ENCODE measurements around the gene SCYGR2. TPM values are rescaled to one million over a fixed set of nuclear protein-coding genes. Genes with fewer than 3 reads are reported as not detected.

SCYGR2 gene
- total and polyA plus RNA-seq, 2 donors (not counting 3 experiments of a cell fraction or from before 2014, with no cell fraction given), result not detected

DNA sequence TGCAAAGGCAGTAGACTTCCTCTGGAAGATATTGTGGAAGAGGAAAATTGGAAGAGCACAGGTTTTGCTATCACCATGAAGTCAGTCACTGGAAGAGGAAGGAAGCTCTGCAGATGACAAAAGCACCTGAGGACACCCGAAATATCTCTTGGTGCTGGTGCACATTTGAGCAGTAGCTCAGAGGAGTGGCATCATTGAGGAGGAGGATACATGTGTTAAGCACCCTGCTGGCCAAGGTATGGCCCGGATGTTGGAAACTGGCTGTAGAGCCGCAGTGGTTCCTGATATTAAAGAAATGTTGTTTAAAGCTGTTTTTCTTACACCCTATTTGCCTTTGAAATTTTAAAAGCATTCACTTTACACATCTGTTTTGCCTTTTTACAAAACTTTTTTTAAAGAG, 32.7 kb upstream of the SCYGR2 start:
- no peak overlapping the region for H3K4me2 ChIP-seq (ENCODE audit: insufficient read depth, low read length)
- H3K36me3 ChIP-seq (ENCODE audit: control insufficient read depth in 2 of 2, extremely low read depth in 1 of 2, insufficient read depth in 2 of 2, low read length in 2 of 2), result no peaks in the 10 kb centered on the region
- H3K9me3 ChIP-seq (replicated peaks; ENCODE audit: control insufficient read depth, insufficient read depth, low read length), result no peaks in the 10 kb centered on the region
- H3K4me3 ChIP-seq (replicated peaks in 1 of 3; ENCODE audit: insufficient read depth in 1 of 3, low read depth in 1 of 3, low read length in 3 of 3), result no peak overlapping the region
- no peaks in the 10 kb centered on the region for H4K20me1 ChIP-seq (replicated peaks; ENCODE audit: control insufficient read depth, extremely low read depth, insufficient read depth, low read length)
- dilution Hi-C loops (cut with MboI; ENCODE audit: extremely low pct_ligation_motif_present, low sequenced_read_pairs), result no loop called here
- H3K27me3 ChIP-seq (ENCODE audit: control insufficient read depth in 2 of 2, insufficient read depth in 2 of 2, low read length in 2 of 2), result no peaks in the 10 kb centered on the region
- no peak overlapping the region for H3K9ac ChIP-seq (replicated peaks; ENCODE audit: extremely low read depth, insufficient read depth, low read length)
- CTCF ChIA-PET, result interaction anchor here (0.7 to 2.5 kb wide), 3 partner anchors 10 to 241 kb away, joined by 3 to 6 read pairs (median 5); partner anchors contain the start of gene MFF
- POLR2A ChIA-PET, result no interaction called here
- DNase-seq (ENCODE audit: low read depth, low spot score) (no peak), FAIRE-seq (no peak)
- H3K4me1 ChIP-seq (ENCODE audit: control insufficient read depth, extremely low read depth, insufficient read depth, low read length), result no peaks in the 10 kb centered on the region
- H3K79me2 ChIP-seq (ENCODE audit: control insufficient read depth, insufficient read depth, low read length), result no peaks in the 10 kb centered on the region
- BruUV-seq (replicated peaks), result no TSS peak
- intact Hi-C loops (cut with micrococcal nuclease), result loop anchor here (5.0 kb wide), 1 partner anchor 159 kb away; no protein-coding TSS in a partner anchor
- H3K27ac ChIP-seq (ENCODE audit: insufficient read depth, low read depth, low read length), result no peak overlapping the region
- H3K9me1 ChIP-seq (replicated peaks; ENCODE audit: control insufficient read depth, extremely low read depth, insufficient read depth, low read length), result no peaks in the 10 kb centered on the region
- H2AFZ ChIP-seq (ENCODE audit: low read depth, low read length), result no peak overlapping the region
- no peak for TF ChIP-seq GATA2 (IDR thresholded peaks at IDR 0.05; ENCODE audit: insufficient read depth, insufficient read length, low read depth, low read length)
- TF ChIP-seq, protein P1, sequence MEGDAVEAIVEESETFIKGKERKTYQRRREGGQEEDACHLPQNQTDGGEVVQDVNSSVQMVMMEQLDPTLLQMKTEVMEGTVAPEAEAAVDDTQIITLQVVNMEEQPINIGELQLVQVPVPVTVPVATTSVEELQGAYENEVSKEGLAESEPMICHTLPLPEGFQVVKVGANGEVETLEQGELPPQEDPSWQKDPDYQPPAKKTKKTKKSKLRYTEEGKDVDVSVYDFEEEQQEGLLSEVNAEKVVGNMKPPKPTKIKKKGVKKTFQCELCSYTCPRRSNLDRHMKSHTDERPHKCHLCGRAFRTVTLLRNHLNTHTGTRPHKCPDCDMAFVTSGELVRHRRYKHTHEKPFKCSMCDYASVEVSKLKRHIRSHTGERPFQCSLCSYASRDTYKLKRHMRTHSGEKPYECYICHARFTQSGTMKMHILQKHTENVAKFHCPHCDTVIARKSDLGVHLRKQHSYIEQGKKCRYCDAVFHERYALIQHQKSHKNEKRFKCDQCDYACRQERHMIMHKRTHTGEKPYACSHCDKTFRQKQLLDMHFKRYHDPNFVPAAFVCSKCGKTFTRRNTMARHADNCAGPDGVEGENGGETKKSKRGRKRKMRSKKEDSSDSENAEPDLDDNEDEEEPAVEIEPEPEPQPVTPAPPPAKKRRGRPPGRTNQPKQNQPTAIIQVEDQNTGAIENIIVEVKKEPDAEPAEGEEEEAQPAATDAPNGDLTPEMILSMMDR (IDR thresholded peaks at IDR 0.05; ENCODE audit: extremely low read depth in 1 of 2, insufficient read depth in 1 of 2, low read depth in 1 of 2, low read length in 2 of 2), result no peak
- TF ChIP-seq JUN (IDR thresholded peaks at IDR 0.05; ENCODE audit: borderline replicate concordance, insufficient read depth, insufficient read length, low read depth), result no peak
- TF ChIP-seq FOS (IDR thresholded peaks at IDR 0.05; ENCODE audit: borderline replicate concordance, insufficient read depth, low read length), result no peak
- TF ChIP-seq, protein P2, sequence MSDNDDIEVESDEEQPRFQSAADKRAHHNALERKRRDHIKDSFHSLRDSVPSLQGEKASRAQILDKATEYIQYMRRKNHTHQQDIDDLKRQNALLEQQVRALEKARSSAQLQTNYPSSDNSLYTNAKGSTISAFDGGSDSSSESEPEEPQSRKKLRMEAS (IDR thresholded peaks at IDR 0.05; ENCODE audit: insufficient read depth, insufficient read length), result no peak
- no peak for TF ChIP-seq POLR2AphosphoS5 (IDR thresholded peaks at IDR 0.05; ENCODE audit: insufficient read depth, low read depth, low read length)
- TF ChIP-seq EZH2 (IDR thresholded peaks at IDR 0.05; ENCODE audit: borderline replicate concordance, low read depth, low read length, severe bottlenecking), result no peak
- no peak for TF ChIP-seq POLR2A (IDR thresholded peaks at IDR 0.05; ENCODE audit: low read depth, low read length)
- TF ChIP-seq MYC (IDR thresholded peaks at IDR 0.05; ENCODE audit: low read depth, low read length), result no peak
